Fibroblast of the conjunctiva (primary cell): ENCODE results near the gene ERBB4.
A peak's percentile ranks its signal among the peaks of the same experiment; 100 is the strongest.

ENCODE experiments used
- DNase-seq: peaks from one replicate; pipeline ENCODE4 v3.0.0-alpha.2; 2010; ENCODE audit warnings: low read depth

Gene ERBB4

DNA sequence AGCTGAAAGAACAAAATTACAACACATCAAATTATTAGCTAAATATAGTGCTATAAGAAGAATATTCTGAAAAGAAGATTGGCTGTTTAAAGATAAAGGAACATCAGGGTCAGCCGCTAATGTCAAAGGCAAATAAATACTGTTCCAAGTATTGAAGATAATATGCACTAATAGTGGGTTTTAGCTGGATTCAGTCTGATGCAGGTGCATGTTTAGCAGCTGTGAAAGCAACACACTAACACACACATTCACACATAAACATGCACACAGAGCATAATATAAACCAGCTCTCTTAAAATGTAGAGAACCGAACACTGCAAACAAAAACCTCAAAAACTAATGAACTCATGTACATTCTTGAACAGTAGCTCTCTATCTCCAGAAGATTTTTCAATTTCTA, 634.6 kb downstream of the ERBB4 start:
- no peak for DNase-seq

DNA sequence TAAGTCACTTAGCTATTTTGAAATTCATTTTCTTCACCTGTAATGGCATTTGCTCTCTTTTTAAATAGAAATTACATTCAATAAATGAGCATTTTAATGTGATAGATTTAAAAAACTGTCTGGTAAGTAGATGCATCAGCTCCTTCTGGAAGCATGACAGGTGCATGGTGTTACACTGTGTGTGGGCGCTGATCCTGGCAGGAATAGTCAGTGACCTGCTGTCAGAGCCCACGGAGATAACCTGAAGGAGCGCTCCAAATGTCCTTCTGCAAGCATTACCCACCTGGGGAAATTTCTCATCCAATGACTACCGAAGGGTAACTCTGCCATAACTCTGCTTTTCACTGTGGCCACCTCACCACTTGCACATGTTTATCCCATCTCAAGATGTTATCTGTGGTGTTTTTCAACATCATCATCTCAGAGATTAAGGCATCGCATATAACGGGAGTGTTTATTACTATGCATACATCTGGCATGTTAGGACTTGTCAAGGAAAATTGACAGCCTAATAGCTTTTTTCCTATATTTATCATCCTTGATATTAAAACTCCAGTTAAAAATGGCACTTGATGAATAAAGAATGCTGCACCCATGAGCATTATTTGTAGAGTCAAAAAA, 637.3 kb downstream of the ERBB4 start:
- DNase-seq = no peak

- no peak for DNase-seq
These were observed 638.1 kb downstream of the ERBB4 start for GRCh38 chr2:211900518-211900917.

DNA sequence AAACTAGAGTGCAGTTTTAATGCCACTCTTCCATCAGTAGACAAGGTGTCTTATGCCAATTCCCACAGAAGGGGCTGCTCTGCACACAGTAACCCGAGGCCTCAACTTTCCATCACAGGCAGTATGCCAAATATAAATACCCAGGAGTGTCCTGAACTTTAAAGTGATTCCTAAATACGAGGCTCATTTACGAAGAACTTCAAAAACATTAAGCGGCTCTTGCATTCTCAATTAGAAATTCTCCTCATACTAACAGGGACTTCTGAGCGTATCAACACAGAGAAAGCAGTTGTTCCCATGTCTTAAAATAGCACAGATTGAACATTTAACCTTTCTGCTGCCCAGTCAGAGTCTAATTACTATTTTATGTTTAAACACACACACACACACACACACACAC, 638.6 kb downstream of the ERBB4 start:
- DNase-seq = no peak

- no peak for DNase-seq
These were observed 639.9 kb downstream of the ERBB4 start for GRCh38 chr2:211898702-211899101.

- DNase-seq = no peak
These were observed 657.2 kb downstream of the ERBB4 start for GRCh38 chr2:211881449-211881848.

- no peak for DNase-seq
These were observed 659.3 kb downstream of the ERBB4 start for GRCh38 chr2:211879323-211879722.

DNA sequence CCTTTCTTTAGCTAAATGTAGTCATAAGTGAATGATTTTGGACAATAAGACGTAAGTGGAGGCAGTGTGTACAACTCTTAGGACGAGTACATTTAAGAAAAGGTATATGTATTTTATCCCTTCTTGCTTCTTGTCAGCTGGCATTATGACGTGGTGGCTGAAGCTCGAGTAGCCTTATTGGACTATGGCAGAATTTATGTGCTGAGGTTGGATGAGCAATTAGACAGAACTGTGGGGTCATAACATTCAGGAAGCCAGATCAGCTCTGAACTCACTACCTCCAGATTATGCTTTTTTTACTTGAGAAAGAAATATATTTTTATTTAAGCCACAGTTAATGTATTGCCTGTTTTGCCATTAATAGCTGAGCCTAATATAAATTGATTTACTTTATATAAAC, 661.5 kb downstream of the ERBB4 start:
- no peak for DNase-seq

DNA sequence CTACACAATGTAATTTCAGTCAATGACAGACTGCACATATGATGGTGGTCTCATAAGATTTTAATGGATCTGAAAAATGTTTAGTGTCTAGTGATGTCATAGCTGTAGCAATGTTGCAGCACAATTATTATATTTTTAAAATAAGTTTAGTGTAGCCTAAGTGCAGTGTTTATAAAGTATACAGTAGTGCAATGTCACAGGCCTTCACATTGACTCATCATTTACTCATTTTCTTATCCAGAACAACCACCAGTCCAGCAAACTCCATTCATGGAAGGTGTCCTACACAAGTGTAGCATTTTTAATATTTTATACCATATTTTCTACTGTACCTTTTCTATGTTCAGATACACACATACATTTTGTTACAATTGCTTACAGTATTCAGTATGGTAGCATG, 663.1 kb downstream of the ERBB4 start:
- no peak for DNase-seq

DNA sequence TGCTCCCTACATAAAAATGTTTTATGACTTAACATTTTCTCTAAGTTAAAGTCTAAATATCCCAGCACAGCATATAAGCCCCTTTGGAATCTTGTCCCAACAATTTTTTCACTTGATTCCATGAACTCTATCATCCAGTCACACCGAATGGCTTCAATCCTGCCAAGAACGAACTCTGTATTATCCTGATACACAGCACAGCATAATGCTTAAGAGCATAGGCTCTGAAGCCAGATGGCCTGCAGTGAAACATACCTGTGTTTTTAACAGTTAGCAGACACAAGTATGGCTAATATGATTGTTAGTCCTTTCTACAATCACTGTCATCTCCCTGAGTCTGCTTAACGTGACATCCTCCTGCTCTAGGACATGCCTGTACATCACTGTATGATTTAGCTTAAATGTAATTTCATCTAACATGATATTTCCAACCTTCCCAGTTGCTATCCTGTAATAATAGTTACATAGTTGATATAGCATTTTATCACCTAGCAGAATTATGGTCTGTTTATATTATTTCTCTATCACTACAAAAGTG, 669.5 kb downstream of the ERBB4 start:
- DNase-seq = no peak

GRCh38 chr2:211867845-211868451, 670.7 kb downstream of the ERBB4 start:
- DNase-seq = peak; percentile 12

- DNase-seq = no peak
These were observed 674.3 kb downstream of the ERBB4 start for GRCh38 chr2:211864328-211864727.

DNA sequence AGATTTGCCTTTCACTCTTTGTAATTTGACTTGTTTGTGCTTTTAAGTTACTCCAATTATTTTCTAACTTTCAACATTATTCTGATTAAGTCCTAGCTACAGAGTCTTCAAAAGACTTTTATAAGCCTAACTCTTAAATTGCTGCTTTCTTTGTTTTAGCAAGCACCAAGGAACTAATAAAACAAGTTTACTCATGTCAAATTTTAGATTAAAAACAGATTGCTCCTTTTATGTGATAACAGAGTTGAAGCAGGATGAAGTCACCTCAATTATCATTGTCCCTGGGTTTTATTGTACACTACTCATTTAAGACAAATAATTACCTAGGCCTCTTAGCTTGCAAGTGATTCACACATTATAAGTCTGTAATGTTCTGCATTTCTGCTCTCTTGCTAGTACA, 678.4 kb downstream of the ERBB4 start:
- DNase-seq = no peak

DNA sequence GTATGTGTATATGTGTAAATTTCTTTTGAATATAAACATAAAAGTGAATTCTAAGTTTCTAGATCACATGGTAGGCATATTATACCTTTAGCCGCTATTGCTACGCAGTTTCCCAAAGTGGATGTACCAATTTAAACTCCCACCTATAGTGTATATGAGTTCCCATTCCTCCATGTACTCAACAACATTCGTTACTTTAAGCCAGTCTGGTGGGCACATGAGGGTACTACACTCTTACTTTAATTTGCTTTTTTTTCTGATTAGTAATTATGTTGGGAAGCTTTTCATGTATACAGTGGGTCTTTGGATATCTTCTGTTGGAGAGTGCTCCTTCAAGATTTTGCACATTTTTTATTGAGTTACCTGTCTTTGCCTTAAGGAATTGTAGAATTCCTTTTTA, 683.8 kb downstream of the ERBB4 start:
- no peak for DNase-seq

DNA sequence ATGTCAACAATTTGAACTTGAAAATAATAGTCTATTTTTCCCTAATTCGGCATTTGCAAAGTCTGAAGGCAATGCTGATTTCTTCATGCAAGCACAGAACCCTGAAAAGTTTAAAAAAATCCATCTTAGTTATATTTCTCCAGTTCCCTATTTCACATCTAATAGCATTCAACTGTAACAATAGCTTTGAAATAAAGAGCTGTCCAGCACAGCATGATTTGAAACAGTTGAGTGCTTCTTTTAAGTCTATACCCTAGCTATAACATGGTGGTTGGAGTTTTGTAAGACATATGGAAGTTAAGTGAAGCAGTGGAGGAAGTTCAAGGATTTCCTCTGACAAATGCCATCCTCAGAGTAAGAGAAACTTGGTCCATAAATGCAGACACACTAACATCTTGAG, 691.9 kb downstream of the ERBB4 start:
- DNase-seq = no peak

DNA sequence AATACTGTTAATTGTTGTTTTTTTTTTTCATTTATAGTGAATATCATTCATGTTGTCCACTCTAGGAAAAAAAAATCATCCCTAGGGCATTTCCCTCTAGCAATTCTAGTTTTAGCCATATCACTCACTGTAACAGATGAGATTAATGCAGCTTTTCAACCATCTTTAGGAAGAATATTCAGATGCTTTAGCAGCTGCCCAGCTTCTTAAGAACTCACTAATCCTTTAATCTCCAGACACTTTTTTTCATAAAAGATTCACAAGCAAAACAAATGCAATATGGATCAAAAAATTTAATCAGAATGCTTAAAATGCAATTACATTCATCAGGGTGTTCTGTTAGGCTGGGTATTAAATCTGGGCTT, 692.6 kb downstream of the ERBB4 start:
- DNase-seq = no peak

DNA sequence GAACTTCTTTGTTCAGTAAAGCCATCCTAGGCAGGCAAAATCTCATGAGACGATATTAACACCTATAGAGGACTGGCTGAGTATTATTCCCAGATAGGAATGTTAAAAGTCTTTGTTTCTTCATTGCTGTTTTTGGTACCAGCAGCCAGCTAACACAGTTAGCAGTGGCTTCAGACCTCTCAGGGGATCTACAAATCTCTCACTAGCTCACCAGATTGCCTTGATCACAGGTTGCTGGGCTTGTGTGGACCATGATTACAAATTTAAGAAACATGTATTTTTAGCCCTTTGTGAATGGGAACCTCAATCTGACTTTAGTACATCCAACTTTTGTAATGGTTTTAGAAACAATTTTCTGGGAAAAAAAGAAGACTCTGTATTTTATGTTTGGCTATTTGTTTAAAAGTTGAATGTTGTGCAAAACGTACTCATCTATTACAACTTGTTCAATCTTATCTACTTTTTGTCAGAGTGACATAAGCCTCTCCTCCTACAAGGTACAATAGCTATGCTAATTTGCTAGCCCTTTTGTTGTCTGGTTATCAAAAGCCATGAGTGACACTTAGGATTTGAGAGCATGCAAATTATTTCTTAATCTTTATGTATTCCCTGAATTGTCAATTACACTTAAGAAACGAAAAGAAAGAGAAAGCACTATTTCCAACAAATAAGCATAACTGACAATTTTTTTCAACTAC, 693.1 kb downstream of the ERBB4 start:
- no peak for DNase-seq

DNA sequence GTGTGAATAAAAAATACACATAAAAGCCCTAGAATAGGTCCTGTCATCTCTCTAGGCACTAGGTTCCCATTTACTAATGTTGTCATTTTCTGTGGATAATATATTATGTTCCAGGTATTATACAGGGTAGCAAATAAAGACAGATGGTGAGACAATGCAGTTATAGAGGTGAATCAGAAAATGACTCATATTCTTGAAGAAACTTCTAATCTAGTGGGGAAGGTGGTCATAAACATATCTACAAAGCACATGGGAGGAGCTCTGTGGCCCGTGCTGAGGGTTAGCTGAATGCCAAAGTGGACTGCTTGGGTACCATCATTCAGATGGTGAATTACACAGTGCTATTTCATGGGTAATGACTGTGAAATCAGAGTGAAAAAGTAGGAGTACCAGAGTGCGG, 700.9 kb downstream of the ERBB4 start:
- no peak for DNase-seq

GRCh38 chr2:211837206-211837605, 701.4 kb downstream of the ERBB4 start:
- DNase-seq = no peak

- DNase-seq = no peak
These were observed 702.2 kb downstream of the ERBB4 start for GRCh38 chr2:211836409-211836808.

DNA sequence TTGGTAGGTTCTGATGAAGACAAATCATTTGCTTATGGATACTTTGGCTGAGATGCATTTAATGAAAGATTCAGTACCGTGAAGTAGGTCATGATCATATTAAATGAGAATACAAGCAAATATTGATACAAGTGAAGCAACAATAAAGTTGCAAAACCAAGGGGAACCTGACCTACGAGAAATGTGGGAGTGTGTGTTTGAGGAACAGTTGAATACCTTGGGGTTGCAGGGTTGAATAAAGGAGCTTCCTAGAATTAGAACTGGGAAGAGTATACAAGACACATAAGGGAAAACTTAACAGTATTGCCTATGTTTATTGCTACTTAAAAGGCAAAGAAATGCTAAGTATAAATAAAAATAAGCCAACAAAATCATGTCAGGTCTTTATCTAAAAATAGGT, 702.9 kb downstream of the ERBB4 start:
- DNase-seq = no peak

DNA sequence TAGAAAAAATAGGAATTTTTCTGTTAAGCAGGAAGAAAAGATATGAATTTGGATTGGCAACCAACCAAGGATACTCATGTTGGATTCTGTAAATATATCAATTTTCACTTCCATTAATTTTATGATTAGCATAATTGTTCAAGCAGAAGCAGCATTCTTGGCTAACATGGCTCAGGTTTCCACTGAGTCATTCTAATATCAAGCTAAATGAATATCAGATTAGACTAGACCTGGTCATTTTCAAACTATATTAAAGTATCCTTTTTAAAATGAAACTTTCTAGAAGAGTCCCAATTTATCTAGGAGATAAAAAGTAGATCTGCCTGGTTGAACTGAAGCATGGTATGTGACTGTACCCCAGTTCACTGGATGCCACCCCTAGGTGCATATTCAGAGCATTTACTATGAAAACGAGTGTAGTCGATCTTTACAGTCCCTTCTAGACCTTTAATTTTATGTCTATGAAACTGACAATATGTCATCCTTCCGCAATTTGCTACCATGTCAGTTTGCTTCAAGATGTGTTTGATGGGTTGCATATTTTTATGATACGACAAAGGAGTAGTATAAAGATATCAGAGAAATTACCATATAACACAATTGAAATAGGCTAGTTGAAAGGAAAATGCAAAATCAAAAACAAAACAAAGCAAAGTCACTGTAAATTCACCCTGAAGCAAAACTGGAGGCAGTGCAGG, 704.9 kb downstream of the ERBB4 start:
- DNase-seq = no peak

DNA sequence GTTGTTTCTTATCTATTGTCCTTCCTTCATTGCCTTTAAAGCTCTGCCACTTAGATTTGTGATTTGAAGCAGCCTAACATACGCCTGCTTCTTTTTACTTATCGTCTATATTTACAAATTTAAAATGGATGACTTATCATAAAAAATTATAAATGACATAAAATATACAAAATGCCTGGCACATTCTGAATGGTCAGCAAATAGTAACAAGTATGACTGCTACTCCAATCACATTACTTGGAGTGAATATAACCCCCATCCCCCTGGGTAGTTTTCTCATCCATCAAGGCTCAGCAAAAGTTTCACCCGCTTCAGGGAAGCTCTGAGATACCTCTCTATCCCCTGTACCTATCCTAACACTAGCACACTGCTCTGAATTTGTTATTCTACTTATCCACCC, 708.9 kb downstream of the ERBB4 start:
- DNase-seq = no peak
